Measurements from ENCODE around the gene B4GALNT2. TPM values are rescaled to one million over a fixed set of nuclear protein-coding genes. Genes with fewer than 3 reads are reported as not detected.
A peak's percentile ranks its signal among the peaks of the same experiment; 100 is the strongest.

B4GALNT2 gene
- total and polyA plus RNA-seq, 2 of the 13 experiments (the other 11 are each of a cell fraction or from before 2014, with no cell fraction given) = not detected

DNA sequence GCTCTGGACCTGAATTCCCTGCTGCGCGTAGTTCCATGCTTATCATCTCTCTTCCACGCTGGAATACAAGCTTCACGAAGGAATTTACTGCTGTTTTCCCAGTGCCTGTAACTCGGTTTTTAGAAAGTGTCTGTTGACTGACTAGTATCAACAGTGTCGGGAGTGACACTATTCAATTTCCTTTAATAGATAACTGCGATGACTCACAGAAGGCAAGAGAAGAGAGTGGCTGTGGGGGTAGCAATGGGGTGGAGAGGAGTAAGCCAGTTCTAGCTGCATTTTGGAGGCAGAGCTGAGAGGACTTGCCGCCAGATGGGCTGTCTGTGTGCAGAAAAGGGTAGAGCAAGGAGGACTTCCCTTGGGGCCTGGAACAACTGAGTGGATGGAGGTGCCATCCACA is 25.2 kb downstream of the B4GALNT2 start:
- FAIRE-seq (no peak), ATAC-seq (peak; percentile 55), DNase-seq (ENCODE audit: low spot score) (no peak)
- Histone ChIP-seq H3K9ac (ENCODE audit: insufficient read depth, low read depth, low read length) (no peak overlapping the region), H3K36me3 (replicated peaks in 1 of 2; ENCODE audit: control insufficient read depth in 1 of 2, insufficient read depth in 2 of 2, low read length in 2 of 2) (no peaks in the 10 kb centered on the region), H3K79me2 (ENCODE audit: insufficient read depth, low read length) (no peaks in the 10 kb centered on the region), H4K20me1 (ENCODE audit: insufficient read depth, low read length) (no peaks in the 10 kb centered on the region), H3K27ac (ENCODE audit: extremely low read length, insufficient read depth, low read length) (no peak overlapping the region), H3K27me3 (ENCODE audit: control insufficient read depth in 1 of 2, insufficient read depth in 2 of 2, low read length in 2 of 2) (peaks cover 2 to 41% of the 10 kb centered on the region in 2 experiments; a peak in 4 of 5 replicates), H3K4me3 (replicated peaks in 1 of 3; ENCODE audit: insufficient read depth in 1 of 3, low read depth in 2 of 3, low read length in 3 of 3) (no peak overlapping the region), H2AFZ (ENCODE audit: low read length) (no peak overlapping the region), H3K4me2 (ENCODE audit: low read depth, low read length) (no peak overlapping the region), H3K9me3 (ENCODE audit: low read length) (no peaks in the 10 kb centered on the region), H3K4me1 (ENCODE audit: insufficient read depth, low read length) (peaks cover 8% of the 10 kb centered on the region; the same call in 1 of the 2 replicates)
- in situ Hi-C loops (cut with HindIII; ENCODE audit: extremely low pct_ligation_motif_present, low pct_unique_long_range_greater_than_20kb) = no loop called here
- TF ChIP-seq SCMH1 (CRISPR knock-in tag; IDR thresholded peaks at IDR 0.05; ENCODE audit: borderline replicate concordance) (no peak), MZF1 (CRISPR knock-in tag; IDR thresholded peaks at IDR 0.05; ENCODE audit: borderline replicate concordance) (no peak), CREB1 (IDR thresholded peaks at IDR 0.05) (0 out of 2 replicates have a peak, but pooled peaks have one; percentile 2), CREB1 (CRISPR knock-in tag; IDR thresholded peaks at IDR 0.05) (no peak), FOSL2 (CRISPR knock-in tag; IDR thresholded peaks at IDR 0.05) (peak; percentile 53)
- TF ChIP-seq, protein P1, sequence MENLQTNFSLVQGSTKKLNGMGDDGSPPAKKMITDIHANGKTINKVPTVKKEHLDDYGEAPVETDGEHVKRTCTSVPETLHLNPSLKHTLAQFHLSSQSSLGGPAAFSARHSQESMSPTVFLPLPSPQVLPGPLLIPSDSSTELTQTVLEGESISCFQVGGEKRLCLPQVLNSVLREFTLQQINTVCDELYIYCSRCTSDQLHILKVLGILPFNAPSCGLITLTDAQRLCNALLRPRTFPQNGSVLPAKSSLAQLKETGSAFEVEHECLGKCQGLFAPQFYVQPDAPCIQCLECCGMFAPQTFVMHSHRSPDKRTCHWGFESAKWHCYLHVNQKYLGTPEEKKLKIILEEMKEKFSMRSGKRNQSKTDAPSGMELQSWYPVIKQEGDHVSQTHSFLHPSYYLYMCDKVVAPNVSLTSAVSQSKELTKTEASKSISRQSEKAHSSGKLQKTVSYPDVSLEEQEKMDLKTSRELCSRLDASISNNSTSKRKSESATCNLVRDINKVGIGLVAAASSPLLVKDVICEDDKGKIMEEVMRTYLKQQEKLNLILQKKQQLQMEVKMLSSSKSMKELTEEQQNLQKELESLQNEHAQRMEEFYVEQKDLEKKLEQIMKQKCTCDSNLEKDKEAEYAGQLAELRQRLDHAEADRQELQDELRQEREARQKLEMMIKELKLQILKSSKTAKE (CRISPR knock-in tag; IDR thresholded peaks at IDR 0.05; ENCODE audit: borderline replicate concordance) = no peak
- intact Hi-C loops (cut with micrococcal nuclease; ENCODE audit: unreplicated experiment) = no loop called here
- WGBS (ENCODE audit: low lambda C conversion rate) = 28% methylated on average over 8 of the region's 8 CpGs
- ChIA-PET POLR2A (no interaction called here), CTCF (ENCODE audit: low intra/inter-chr PET ratio, low total read pairs) (no interaction called here)
- no TSS peak for BruUV-seq (replicated peaks)

DNA sequence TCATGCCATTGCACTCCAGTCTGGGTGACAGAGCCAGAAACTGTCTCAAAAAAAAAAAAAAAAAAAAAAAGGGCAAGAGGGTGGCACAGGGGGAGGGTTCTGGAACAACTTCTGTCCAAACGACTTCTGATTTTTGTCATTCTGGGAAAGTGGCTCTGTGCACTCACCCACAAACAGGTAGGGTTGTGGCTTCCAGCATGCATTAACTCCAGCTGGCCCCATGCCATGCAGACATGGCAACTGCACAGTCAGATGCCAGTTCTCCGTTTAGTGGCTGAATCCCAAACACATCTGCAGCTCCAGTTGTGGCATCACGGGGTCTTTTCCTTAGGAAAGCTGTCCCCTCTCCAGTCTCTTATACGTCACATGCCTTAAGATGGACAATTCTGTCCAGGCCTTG is 30.3 kb downstream of the B4GALNT2 start:
- ChIA-PET CTCF (ENCODE audit: low intra/inter-chr PET ratio, low total read pairs) (no interaction called here), POLR2A (no interaction called here)
- in situ Hi-C loops (cut with HindIII; ENCODE audit: extremely low pct_ligation_motif_present, low pct_unique_long_range_greater_than_20kb) = no loop called here
- DNase-seq (ENCODE audit: low spot score) (no peak), FAIRE-seq (no peak), ATAC-seq (no peak)
- H3K79me2 ChIP-seq (ENCODE audit: insufficient read depth, low read length) = no peaks in the 10 kb centered on the region
- no peak overlapping the region for H2AFZ ChIP-seq (ENCODE audit: low read length)
- H3K4me1 ChIP-seq (ENCODE audit: insufficient read depth, low read length) = peaks cover 3% of the 10 kb centered on the region; the same call in 1 of the 2 replicates
- H3K9me3 ChIP-seq (ENCODE audit: low read length) = no peaks in the 10 kb centered on the region
- peaks cover 2 to 51% of the 10 kb centered on the region in 2 experiments; a peak in 4 of 5 replicates for H3K27me3 ChIP-seq (ENCODE audit: control insufficient read depth in 1 of 2, insufficient read depth in 2 of 2, low read length in 2 of 2)
- WGBS (ENCODE audit: low lambda C conversion rate) = 16% methylated on average over 4 of the region's 4 CpGs
- H3K4me2 ChIP-seq (ENCODE audit: low read depth, low read length) = no peak overlapping the region
- intact Hi-C loops (cut with micrococcal nuclease; ENCODE audit: unreplicated experiment) = no loop called here
- no peak overlapping the region for H3K27ac ChIP-seq (ENCODE audit: extremely low read length, insufficient read depth, low read length)
- no peak overlapping the region for H3K9ac ChIP-seq (ENCODE audit: insufficient read depth, low read depth, low read length)
- no peak overlapping the region for H3K4me3 ChIP-seq (replicated peaks in 1 of 3; ENCODE audit: insufficient read depth in 1 of 3, low read depth in 2 of 3, low read length in 3 of 3)
- no TSS peak for BruUV-seq (replicated peaks)
- no peaks in the 10 kb centered on the region for H3K36me3 ChIP-seq (replicated peaks in 1 of 2; ENCODE audit: control insufficient read depth in 1 of 2, insufficient read depth in 2 of 2, low read length in 2 of 2)
- H4K20me1 ChIP-seq (ENCODE audit: insufficient read depth, low read length) = no peaks in the 10 kb centered on the region
- TF ChIP-seq, protein P2, sequence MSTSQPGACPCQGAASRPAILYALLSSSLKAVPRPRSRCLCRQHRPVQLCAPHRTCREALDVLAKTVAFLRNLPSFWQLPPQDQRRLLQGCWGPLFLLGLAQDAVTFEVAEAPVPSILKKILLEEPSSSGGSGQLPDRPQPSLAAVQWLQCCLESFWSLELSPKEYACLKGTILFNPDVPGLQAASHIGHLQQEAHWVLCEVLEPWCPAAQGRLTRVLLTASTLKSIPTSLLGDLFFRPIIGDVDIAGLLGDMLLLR (CRISPR knock-in tag; IDR thresholded peaks at IDR 0.05) = no peak
- TF ChIP-seq, protein P3, sequence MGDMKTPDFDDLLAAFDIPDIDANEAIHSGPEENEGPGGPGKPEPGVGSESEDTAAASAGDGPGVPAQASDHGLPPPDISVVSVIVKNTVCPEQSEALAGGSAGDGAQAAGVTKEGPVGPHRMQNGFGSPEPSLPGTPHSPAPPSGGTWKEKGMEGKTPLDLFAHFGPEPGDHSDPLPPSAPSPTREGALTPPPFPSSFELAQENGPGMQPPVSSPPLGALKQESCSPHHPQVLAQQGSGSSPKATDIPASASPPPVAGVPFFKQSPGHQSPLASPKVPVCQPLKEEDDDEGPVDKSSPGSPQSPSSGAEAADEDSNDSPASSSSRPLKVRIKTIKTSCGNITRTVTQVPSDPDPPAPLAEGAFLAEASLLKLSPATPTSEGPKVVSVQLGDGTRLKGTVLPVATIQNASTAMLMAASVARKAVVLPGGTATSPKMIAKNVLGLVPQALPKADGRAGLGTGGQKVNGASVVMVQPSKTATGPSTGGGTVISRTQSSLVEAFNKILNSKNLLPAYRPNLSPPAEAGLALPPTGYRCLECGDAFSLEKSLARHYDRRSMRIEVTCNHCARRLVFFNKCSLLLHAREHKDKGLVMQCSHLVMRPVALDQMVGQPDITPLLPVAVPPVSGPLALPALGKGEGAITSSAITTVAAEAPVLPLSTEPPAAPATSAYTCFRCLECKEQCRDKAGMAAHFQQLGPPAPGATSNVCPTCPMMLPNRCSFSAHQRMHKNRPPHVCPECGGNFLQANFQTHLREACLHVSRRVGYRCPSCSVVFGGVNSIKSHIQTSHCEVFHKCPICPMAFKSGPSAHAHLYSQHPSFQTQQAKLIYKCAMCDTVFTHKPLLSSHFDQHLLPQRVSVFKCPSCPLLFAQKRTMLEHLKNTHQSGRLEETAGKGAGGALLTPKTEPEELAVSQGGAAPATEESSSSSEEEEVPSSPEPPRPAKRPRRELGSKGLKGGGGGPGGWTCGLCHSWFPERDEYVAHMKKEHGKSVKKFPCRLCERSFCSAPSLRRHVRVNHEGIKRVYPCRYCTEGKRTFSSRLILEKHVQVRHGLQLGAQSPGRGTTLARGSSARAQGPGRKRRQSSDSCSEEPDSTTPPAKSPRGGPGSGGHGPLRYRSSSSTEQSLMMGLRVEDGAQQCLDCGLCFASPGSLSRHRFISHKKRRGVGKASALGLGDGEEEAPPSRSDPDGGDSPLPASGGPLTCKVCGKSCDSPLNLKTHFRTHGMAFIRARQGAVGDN (CRISPR knock-in tag; IDR thresholded peaks at IDR 0.05) = no peak
- TF ChIP-seq ZNF124 (CRISPR knock-in tag; IDR thresholded peaks at IDR 0.05) (no peak), GTF3A (CRISPR knock-in tag; conservative IDR thresholded peaks at IDR 0.05) (no peak)
- TF ChIP-seq, protein P4, sequence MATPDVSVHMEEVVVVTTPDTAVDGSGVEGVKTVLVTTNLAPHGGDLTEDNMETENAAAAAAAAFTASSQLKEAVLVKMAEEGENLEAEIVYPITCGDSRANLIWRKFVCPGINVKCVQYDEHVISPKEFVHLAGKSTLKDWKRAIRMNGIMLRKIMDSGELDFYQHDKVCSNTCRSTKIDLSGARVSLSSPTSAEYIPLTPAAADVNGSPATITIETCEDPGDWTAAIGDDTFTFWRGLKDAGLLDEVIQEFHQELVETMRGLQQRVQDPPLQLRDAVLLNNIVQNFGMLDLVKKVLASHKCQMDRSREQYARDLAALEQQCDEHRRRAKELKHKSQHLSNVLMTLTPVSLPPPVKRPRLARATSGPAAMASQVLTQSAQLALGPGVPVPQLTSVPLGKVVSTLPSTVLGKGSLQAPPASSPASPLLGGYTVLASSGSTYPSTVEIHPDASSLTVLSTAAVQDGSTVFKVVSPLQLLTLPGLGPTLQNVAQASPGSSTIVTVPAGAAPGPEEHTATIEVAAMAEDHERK (CRISPR knock-in tag; IDR thresholded peaks at IDR 0.05; ENCODE audit: low read depth) = no peak
